ENCODE measurements around the gene AIFM1.
A peak's percentile ranks its signal among the peaks of the same experiment; 100 is the strongest.

Gene AIFM1

GRCh38 chrX:130136496-130136895 is 29.1 kb downstream of the AIFM1 start:
- TF ChIP-seq, protein P1, sequence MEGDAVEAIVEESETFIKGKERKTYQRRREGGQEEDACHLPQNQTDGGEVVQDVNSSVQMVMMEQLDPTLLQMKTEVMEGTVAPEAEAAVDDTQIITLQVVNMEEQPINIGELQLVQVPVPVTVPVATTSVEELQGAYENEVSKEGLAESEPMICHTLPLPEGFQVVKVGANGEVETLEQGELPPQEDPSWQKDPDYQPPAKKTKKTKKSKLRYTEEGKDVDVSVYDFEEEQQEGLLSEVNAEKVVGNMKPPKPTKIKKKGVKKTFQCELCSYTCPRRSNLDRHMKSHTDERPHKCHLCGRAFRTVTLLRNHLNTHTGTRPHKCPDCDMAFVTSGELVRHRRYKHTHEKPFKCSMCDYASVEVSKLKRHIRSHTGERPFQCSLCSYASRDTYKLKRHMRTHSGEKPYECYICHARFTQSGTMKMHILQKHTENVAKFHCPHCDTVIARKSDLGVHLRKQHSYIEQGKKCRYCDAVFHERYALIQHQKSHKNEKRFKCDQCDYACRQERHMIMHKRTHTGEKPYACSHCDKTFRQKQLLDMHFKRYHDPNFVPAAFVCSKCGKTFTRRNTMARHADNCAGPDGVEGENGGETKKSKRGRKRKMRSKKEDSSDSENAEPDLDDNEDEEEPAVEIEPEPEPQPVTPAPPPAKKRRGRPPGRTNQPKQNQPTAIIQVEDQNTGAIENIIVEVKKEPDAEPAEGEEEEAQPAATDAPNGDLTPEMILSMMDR (IDR thresholded peaks at IDR 0.05; ENCODE audit: low read depth, low read length): no peak
- H3K4me3 ChIP-seq (ENCODE audit: low read depth, low read length): no peak overlapping the region

DNA sequence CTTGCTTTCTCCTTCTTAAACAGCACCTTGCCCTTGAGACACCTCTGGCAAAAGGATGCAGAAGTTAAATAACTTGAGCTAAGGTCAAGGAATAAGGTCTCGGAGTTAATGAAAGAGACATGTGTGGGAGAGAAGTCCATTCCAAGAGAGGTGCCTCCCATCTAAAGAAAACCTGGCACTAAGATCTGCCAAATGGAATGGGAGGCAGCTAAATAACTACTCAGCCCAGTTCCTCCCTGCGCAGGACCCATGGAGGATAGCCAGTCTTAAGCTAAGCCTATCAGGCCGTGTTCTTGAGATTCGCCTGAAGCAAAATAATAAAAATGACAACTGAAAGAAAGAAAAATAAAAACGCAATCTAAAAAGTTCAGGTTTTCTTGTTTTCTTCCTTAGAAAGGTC is 34.7 kb downstream of the AIFM1 start:
- no peak overlapping the region for H3K4me3 ChIP-seq (ENCODE audit: low read depth, low read length)
- TF ChIP-seq, protein P1 (IDR thresholded peaks at IDR 0.05; ENCODE audit: low read depth, low read length): no peak

GRCh38 chrX:130125091-130125874 is 40.4 kb downstream of the AIFM1 start:
- H3K4me3 ChIP-seq (ENCODE audit: low read depth, low read length): no peak overlapping the region
- TF ChIP-seq, protein P1 (IDR thresholded peaks at IDR 0.05; ENCODE audit: low read depth, low read length): no peak

- TF ChIP-seq, protein P1 (IDR thresholded peaks at IDR 0.05; ENCODE audit: low read depth, low read length): no peak
Measured at GRCh38 chrX:130124577-130124976, 41.1 kb downstream of the AIFM1 start.

GRCh38 chrX:130121505-130121800 is 44.2 kb downstream of the AIFM1 start:
- no peak overlapping the region for H3K4me3 ChIP-seq (ENCODE audit: low read depth, low read length)
- TF ChIP-seq, protein P1 (IDR thresholded peaks at IDR 0.05; ENCODE audit: low read depth, low read length): no peak

More at GRCh38 chrX:130124577-130124976, 41.1 kb downstream of the AIFM1 start:
- no peak overlapping the region for H3K4me3 ChIP-seq (ENCODE audit: low read depth, low read length)

- H3K4me3 ChIP-seq (ENCODE audit: low read depth, low read length): 0 out of 2 replicates have a peak overlapping the region, but pooled peaks have one; percentile 34
Measured at GRCh38 chrX:130120746-130121504, 44.7 kb downstream of the AIFM1 start.

More at GRCh38 chrX:130120746-130121504, 44.7 kb downstream of the AIFM1 start:
- TF ChIP-seq, protein P1 (IDR thresholded peaks at IDR 0.05; ENCODE audit: low read depth, low read length): no peak; the same call in 1 of the 2 replicates
